ENCODE measurements around the gene IRAK2. TPM values are rescaled to one million over a fixed set of nuclear protein-coding genes. Genes with fewer than 3 reads are reported as not detected.

The IRAK2 gene
- total and polyA plus RNA-seq, 7 donors, result 3.9 to 21.3 (median 9.1) TPM

- intact Hi-C loops (cut with DNase I), result no loop called here
- TF ChIP-seq CTCF (IDR thresholded peaks at IDR 0.05), result no peak
- ATAC-seq (no peak), DNase-seq (no peak)
- Histone ChIP-seq H3K4me1 (peaks cover 16% of the 10 kb centered on the region), H3K4me3 (peak overlapping the region; percentile 78), H3K27ac (no peak overlapping the region), H3K27me3 (ENCODE audit: insufficient read depth in 3 of 3, low read length in 2 of 3) (no peaks in the 10 kb centered on the region), H3K9me3 (no peaks in the 10 kb centered on the region), H3K36me3 (ENCODE audit: insufficient read depth in 1 of 2, low read depth in 1 of 2) (peaks cover 3 to 54% of the 10 kb centered on the region in 2 donors)
- 97 to 98% (median 98%) methylated on average over 3 of the region's 3 CpGs for WGBS, 3 donors
Observed at GRCh38 chr3:10251006-10251405, 86.3 kb downstream of the IRAK2 start.

GRCh38 chr3:10253731-10254130, 89.0 kb downstream of the IRAK2 start:
- Histone ChIP-seq H3K4me1 (peaks cover 22% of the 10 kb centered on the region), H3K9me3 (no peaks in the 10 kb centered on the region), H3K27ac (no peak overlapping the region), H3K27me3 (ENCODE audit: insufficient read depth in 3 of 3, low read length in 2 of 3) (no peaks in the 10 kb centered on the region), H3K4me3 (no peak overlapping the region), H3K36me3 (ENCODE audit: insufficient read depth in 1 of 2, low read depth in 1 of 2) (peaks cover 3 to 63% of the 10 kb centered on the region in 2 donors)
- no peak for DNase-seq
- 76 to 97% (median 83%) methylated on average over 3 of the region's 3 CpGs for WGBS, 3 donors
- no peak for ATAC-seq
- intact Hi-C loops (cut with DNase I), result no loop called here
- TF ChIP-seq CTCF (IDR thresholded peaks at IDR 0.05), result no peak

GRCh38 chr3:10255835-10256234, 91.1 kb downstream of the IRAK2 start:
- Histone ChIP-seq H3K4me1 (peaks cover 9% of the 10 kb centered on the region), H3K36me3 (ENCODE audit: insufficient read depth in 1 of 2, low read depth in 1 of 2) (peaks cover 5 to 67% of the 10 kb centered on the region in 2 donors), H3K27me3 (ENCODE audit: insufficient read depth in 3 of 3, low read length in 2 of 3) (no peaks in the 10 kb centered on the region), H3K27ac (no peak overlapping the region), H3K9me3 (no peaks in the 10 kb centered on the region), H3K4me3 (no peak overlapping the region)
- intact Hi-C loops (cut with DNase I), result no loop called here
- WGBS, 3 donors, result 78 to 91% (median 86%) methylated on average over 7 of the region's 7 CpGs
- ATAC-seq (no peak), DNase-seq (no peak)
- TF ChIP-seq CTCF (IDR thresholded peaks at IDR 0.05), result no peak

- Histone ChIP-seq H3K4me3 (no peak overlapping the region), H3K4me1 (peaks cover 9% of the 10 kb centered on the region), H3K27me3 (ENCODE audit: insufficient read depth in 3 of 3, low read length in 2 of 3) (no peaks in the 10 kb centered on the region), H3K36me3 (ENCODE audit: insufficient read depth in 1 of 2, low read depth in 1 of 2) (peaks cover 8 to 57% of the 10 kb centered on the region in 2 donors), H3K9me3 (no peaks in the 10 kb centered on the region), H3K27ac (no peak overlapping the region)
- DNase-seq (no peak), ATAC-seq (no peak)
- TF ChIP-seq CTCF (IDR thresholded peaks at IDR 0.05), result no peak
- WGBS, 3 donors, result 80 to 96% (median 84%) methylated on average over 7 of the region's 7 CpGs
- intact Hi-C loops (cut with DNase I), result no loop called here
Observed at GRCh38 chr3:10259036-10259435, 94.3 kb downstream of the IRAK2 start.

- no peak for ATAC-seq
- WGBS, 3 donors, result 79 to 87% (median 85%) methylated on average over 4 of the region's 4 CpGs
- Histone ChIP-seq H3K36me3 (ENCODE audit: insufficient read depth in 1 of 2, low read depth in 1 of 2) (peaks cover 8 to 51% of the 10 kb centered on the region in 2 donors), H3K4me1 (peaks cover 9% of the 10 kb centered on the region), H3K4me3 (no peak overlapping the region), H3K27ac (no peak overlapping the region), H3K27me3 (ENCODE audit: insufficient read depth in 3 of 3, low read length in 2 of 3) (no peaks in the 10 kb centered on the region), H3K9me3 (no peaks in the 10 kb centered on the region)
- intact Hi-C loops (cut with DNase I), result no loop called here
- TF ChIP-seq CTCF (IDR thresholded peaks at IDR 0.05), result no peak
- DNase-seq, result no peak
Observed at GRCh38 chr3:10259798-10260197, 95.1 kb downstream of the IRAK2 start.
